NCI-H460 (cell line): ENCODE data around the gene CNTNAP2. TPM values are rescaled to one million over a fixed set of nuclear protein-coding genes. Genes with fewer than 3 reads are reported as not detected.
"Not testable (repeated sequence)": the region's sequence is repeated elsewhere in the genome, so short reads cannot be mapped to it uniquely, and the experiment has no call there.

ENCODE experiments used
- DNase-seq: peaks from one replicate; pipeline ENCODE4 v3.0.0-alpha.2; 2016; ENCODE audit warnings: low read depth; ENCODE audit errors: extremely low read depth
- total RNA-seq: library from RNA; depleted of rRNA; stranded (reverse); fragments of >200 nt; shearing (Covaris generic); gene quantifications from 2 replicates; pipeline ENCODE4 v1.2.3, GENCODE V29; 2014

Gene CNTNAP2
- total RNA-seq, 1 experiment from 2014 or later, result 0.15 TPM

GRCh38 chr7:146146831-146147486, 30.4 kb downstream of the CNTNAP2 start:
- DNase-seq, result no peak

- peak; percentile 8 for DNase-seq
Observed at GRCh38 chr7:146150153-146150552, 33.6 kb downstream of the CNTNAP2 start.

- no peak for DNase-seq
Observed at GRCh38 chr7:146172112-146172511, 55.5 kb downstream of the CNTNAP2 start.

GRCh38 chr7:146175716-146176115, 59.1 kb downstream of the CNTNAP2 start:
- no peak for DNase-seq

- DNase-seq, result no peak
Observed at GRCh38 chr7:146176860-146177259, 60.3 kb downstream of the CNTNAP2 start.

- no peak for DNase-seq
Observed at GRCh38 chr7:146177301-146177700, 60.7 kb downstream of the CNTNAP2 start.

GRCh38 chr7:146185844-146186243, 69.2 kb downstream of the CNTNAP2 start:
- DNase-seq, result no peak

- not testable (repeated sequence) for DNase-seq
Observed at GRCh38 chr7:146191428-146191827, 74.8 kb downstream of the CNTNAP2 start.

GRCh38 chr7:146201945-146202344, 85.3 kb downstream of the CNTNAP2 start:
- DNase-seq, result no peak

GRCh38 chr7:146206270-146206669, 89.7 kb downstream of the CNTNAP2 start:
- no peak for DNase-seq

GRCh38 chr7:146208492-146208891, 91.9 kb downstream of the CNTNAP2 start:
- DNase-seq, result no peak

GRCh38 chr7:146214842-146215241, 98.2 kb downstream of the CNTNAP2 start:
- no peak for DNase-seq

GRCh38 chr7:146216396-146217041, 99.9 kb downstream of the CNTNAP2 start:
- no peak for DNase-seq

- no peak for DNase-seq
Observed at GRCh38 chr7:146223851-146224250, 107.2 kb downstream of the CNTNAP2 start.

GRCh38 chr7:146232604-146233003, 116.0 kb downstream of the CNTNAP2 start:
- no peak for DNase-seq

- no peak for DNase-seq
Observed at GRCh38 chr7:146235195-146235594, 118.6 kb downstream of the CNTNAP2 start.

GRCh38 chr7:146242661-146243060, 126.1 kb downstream of the CNTNAP2 start:
- no peak for DNase-seq

GRCh38 chr7:146247991-146248390, 131.4 kb downstream of the CNTNAP2 start:
- DNase-seq, result not testable (repeated sequence)

- DNase-seq, result not testable (repeated sequence)
Observed at GRCh38 chr7:146248744-146249143, 132.1 kb downstream of the CNTNAP2 start.

GRCh38 chr7:146249272-146249671, 132.7 kb downstream of the CNTNAP2 start:
- DNase-seq, result no peak

- DNase-seq, result no peak
Observed at GRCh38 chr7:146255609-146256008, 139.0 kb downstream of the CNTNAP2 start.

- DNase-seq, result no peak
Observed at GRCh38 chr7:146262527-146262926, 145.9 kb downstream of the CNTNAP2 start.
